LNCaP clone FGC (cell line): ENCODE measurements around the gene HIVEP1.

Experiments used
- DNase-seq: peaks from one replicate; pipeline ENCODE4 v3.0.0-alpha.2; 2011; ENCODE audit warnings: low read depth
- H3K4me3 ChIP-seq: 2 replicates; pipeline ENCODE4 v1.5.1; 2011; ENCODE audit warnings: mild to moderate bottlenecking, low read depth, low read length, control low read depth
- CTCF ChIP-seq: IDR thresholded peaks from 2 replicates; pipeline ENCODE4 v1.5.1; 2012; ENCODE audit warnings: mild to moderate bottlenecking; ENCODE audit not compliant: control insufficient read depth, insufficient read depth; ENCODE audit errors: extremely low read depth

Gene HIVEP1

DNA sequence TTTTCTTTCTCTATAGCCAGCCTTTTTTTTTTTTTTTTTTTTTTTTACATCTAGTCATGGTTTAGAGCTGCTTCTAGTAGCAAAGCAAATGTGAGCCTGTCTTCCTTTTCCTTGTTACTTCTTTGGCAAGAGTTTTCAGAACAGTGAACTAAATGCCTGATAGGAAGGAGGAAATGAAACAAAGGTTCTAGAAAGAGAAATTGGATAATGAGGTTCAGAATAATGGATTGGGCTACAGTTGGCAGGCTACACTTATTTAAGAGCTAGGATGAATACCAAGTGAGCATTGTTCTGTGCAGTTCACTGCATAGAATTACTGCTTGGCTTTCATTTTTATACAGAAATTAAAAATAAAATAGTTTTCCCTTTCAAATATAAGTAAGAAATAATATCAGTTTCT is 78.6 kb downstream of the HIVEP1 start:
- TF ChIP-seq CTCF, result no peak
- no peak overlapping the region for H3K4me3 ChIP-seq
- no peak for DNase-seq

DNA sequence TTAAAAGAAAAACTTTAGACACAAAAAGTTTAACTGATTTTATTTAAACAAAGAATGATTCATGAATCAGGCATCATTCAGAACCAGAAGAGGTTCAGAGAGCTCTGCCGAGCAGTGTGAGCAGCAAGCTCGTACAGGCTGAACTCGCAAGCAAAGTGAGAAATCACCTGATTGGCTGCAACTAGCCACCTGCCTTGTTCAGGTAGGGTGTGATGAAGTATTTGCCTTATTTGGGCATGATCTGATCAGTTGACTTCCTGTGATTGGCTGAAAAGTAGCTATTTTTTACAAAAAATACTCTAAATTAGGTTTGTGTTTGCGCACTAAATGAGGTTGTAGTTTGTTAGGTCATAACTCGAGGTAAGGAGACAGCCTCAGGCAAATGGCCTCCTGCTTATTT is 80.7 kb downstream of the HIVEP1 start:
- no peak for DNase-seq
- TF ChIP-seq CTCF, result no peak
- H3K4me3 ChIP-seq, result no peak overlapping the region

DNA sequence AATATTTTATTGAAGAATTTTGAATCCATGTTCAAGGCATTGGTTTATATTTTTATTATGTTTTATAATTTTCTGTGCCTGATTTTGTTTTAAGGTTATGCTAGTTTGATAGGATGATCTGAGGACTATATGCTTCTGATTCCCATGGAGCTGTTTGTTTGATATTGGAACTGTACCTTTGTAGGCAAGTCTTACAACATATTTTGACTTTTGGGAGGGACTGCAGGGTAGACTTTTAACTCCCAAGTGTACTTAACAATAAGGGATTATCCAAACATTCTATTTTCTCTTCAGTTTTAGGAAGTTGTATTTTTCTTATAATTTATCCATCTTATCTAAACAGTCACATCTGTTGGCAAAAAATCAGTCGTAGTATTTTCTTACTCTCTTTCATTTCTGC is 82.6 kb downstream of the HIVEP1 start:
- no peak overlapping the region for H3K4me3 ChIP-seq
- TF ChIP-seq CTCF, result no peak
- DNase-seq, result no peak

DNA sequence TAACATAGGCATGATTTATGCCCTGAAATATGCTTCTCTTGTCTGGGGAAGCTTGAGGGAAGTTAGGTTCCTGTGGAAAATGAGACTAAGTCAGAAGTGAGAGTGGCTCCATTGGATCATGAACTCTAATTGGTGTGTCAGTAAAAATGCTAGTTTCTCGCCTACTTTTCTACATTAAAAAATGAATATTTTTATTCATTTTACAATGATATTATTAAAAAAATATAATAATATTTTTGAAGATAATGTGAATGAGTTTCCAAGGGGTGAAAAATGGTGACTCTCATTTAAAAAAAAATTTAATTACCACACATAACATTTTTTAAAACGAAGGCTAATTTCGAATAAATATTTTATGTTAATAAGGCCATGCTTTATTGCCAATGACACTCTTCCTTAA is 84.2 kb downstream of the HIVEP1 start:
- no peak for DNase-seq
- H3K4me3 ChIP-seq, result no peak overlapping the region
- TF ChIP-seq CTCF, result no peak

GRCh38 chr6:12097791-12098190 is 85.7 kb downstream of the HIVEP1 start:
- no peak for TF ChIP-seq CTCF
- no peak overlapping the region for H3K4me3 ChIP-seq
- no peak for DNase-seq

DNA sequence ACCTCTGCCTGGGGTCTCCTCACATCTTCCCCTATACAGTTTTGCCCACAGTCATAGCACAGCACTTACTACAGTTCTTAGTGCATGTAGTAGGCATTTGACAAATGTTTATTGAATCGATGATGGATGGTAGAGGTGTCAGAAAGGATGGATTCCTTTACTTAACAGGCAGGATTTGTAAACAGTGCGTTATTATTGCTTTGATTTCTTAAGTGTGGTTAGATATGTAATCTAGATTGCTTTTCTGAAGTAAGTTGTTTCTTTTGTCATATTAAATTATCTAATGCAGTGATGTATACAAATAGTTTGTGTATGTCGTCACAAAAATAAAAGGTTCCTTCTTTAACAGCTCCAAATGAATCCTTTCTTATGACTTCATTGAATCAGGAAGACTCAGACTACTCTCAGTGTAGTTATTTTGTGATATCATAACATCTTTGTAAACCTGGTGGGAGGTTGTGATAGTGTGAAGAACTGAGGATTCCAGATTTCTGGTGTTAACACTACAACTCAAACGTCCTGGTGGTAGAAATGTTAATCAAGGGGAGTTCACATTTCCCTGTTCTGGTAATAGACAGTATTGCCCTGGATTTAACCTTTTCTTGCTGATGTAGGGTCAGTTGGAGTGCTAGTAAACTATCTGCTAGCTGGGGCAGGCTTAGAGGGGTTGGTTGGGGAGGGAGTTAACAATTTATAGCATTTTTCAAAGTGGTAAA is 87.7 kb downstream of the HIVEP1 start:
- DNase-seq, result no peak
- TF ChIP-seq CTCF, result no peak
- no peak overlapping the region for H3K4me3 ChIP-seq

DNA sequence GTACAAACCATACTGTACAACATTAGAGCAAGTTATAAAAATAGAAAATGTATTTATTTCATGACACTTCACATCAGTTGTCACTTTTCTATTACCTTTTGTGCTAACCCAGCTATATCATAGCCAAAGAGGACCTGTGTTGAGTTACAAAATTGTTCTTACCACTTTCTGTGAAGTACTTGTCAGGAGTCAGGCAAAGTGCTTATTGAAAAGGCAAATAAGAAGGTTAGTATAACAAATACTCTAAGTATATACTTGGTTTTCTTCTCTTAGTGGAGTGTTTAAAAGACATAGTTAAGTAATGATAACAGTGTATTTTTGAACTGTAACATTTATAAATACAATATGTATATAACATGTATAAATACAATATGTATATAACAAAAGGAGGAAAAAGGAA is 88.9 kb downstream of the HIVEP1 start:
- no peak for DNase-seq
- no peak for TF ChIP-seq CTCF
- no peak overlapping the region for H3K4me3 ChIP-seq
